Measurements from ENCODE around the gene ATP8B3. TPM values are rescaled to one million over a fixed set of nuclear protein-coding genes. Genes with fewer than 3 reads are reported as not detected.

Gene ATP8B3
- polyA plus RNA-seq, 2 of the 4 experiments (the other 2 are of a cell fraction) = 2.7 to 3.9 TPM

GRCh38 chr19:1768248-1768647 lies 43.8 kb downstream of the ATP8B3 start:
- Histone ChIP-seq H3K4me1 (no peaks in the 10 kb centered on the region), H3K27ac (no peak overlapping the region), H3K4me3 (no peak overlapping the region), H3K9me3 (peaks cover 22% of the 10 kb centered on the region), H3K4me2 (no peak overlapping the region)
- ATAC-seq (peak in 1 of 2 experiments; percentile 34; a peak in 3 of 6 replicates), DNase-seq (ENCODE audit: low read depth in 1 of 2, low spot score in 1 of 2) (no peak), FAIRE-seq (no peak)
- TF ChIP-seq KDM5A (IDR thresholded peaks at IDR 0.05) (no peak), TFCP2L1 (CRISPR knock-in tag; IDR thresholded peaks at IDR 0.05) (no peak), RNF2 (IDR thresholded peaks at IDR 0.05; ENCODE audit: borderline replicate concordance, low read depth) (no peak), HOXB13 (CRISPR knock-in tag; IDR thresholded peaks at IDR 0.05; ENCODE audit: low read depth) (no peak), RCOR1 (IDR thresholded peaks at IDR 0.05; ENCODE audit: low read depth, low read length) (no peak)
- ChIA-PET CTCF (interaction anchor here (0.8 to 5.9 kb wide), 12 partner anchors 10 to 222 kb away, joined by 3 to 66 read pairs (median 4); no protein-coding TSS in a partner anchor), POLR2A (no interaction called here)
- 10% methylated on average over 10 of the region's 13 CpGs for WGBS (ENCODE audit: missing lambda C conversion rate)

GRCh38 chr19:1767464-1767933 lies 44.6 kb downstream of the ATP8B3 start:
- peaks cover 22% of the 10 kb centered on the region for H3K9me3 ChIP-seq
- POLR2A ChIA-PET = no interaction called here
- DNase-seq (ENCODE audit: low read depth in 1 of 2, low spot score in 1 of 2) (peak in 1 of 2 experiments; percentile 71), FAIRE-seq (no peak), ATAC-seq (peak in 1 of 2 experiments; percentile 77; a peak in 3 of 6 replicates)
- TF ChIP-seq CTCF (IDR thresholded peaks at IDR 0.05) (peak; percentile 77), SMC3 (IDR thresholded peaks at IDR 0.05) (peak; percentile 85), RAD21 (conservative IDR thresholded peaks at IDR 0.05 in 1 of 2, IDR thresholded peaks at IDR 0.05 in 1 of 2) (peak; percentile 76 to 81), MAFK (IDR thresholded peaks at IDR 0.05; ENCODE audit: partially characterized antibody) (no peak), HMGXB4 (CRISPR knock-in tag; IDR thresholded peaks at IDR 0.05; ENCODE audit: borderline replicate concordance) (no peak)
- H3K4me2 ChIP-seq = no peak overlapping the region
- CTCF ChIA-PET = interaction anchor here (0.7 to 5.9 kb wide), 22 partner anchors 10 to 221 kb away, joined by 3 to 66 read pairs (median 4); partner anchors contain the start of gene TCF3
- 3% methylated on average over 6 of the region's 21 CpGs for WGBS (ENCODE audit: missing lambda C conversion rate)
- no peaks in the 10 kb centered on the region for H3K4me1 ChIP-seq
- H3K27ac ChIP-seq = no peak overlapping the region
- H3K4me3 ChIP-seq = no peak overlapping the region

- ATAC-seq (peak in 1 of 2 experiments; percentile 28; a peak in 2 of 6 replicates), FAIRE-seq (no peak), DNase-seq (ENCODE audit: low read depth in 1 of 2, low spot score in 1 of 2) (no peak)
Measured at GRCh38 chr19:1766800-1767352, 45.2 kb downstream of the ATP8B3 start.

More at GRCh38 chr19:1766800-1767352, 45.2 kb downstream of the ATP8B3 start:
- POLR2A ChIA-PET = no interaction called here
- Histone ChIP-seq H3K27ac (no peak overlapping the region), H3K4me1 (no peaks in the 10 kb centered on the region), H3K9me3 (peaks cover 22% of the 10 kb centered on the region), H3K4me3 (no peak overlapping the region), H3K4me2 (no peak overlapping the region)
- CTCF ChIA-PET = interaction anchor here (0.6 to 5.9 kb wide), 23 partner anchors 11 to 220 kb away, joined by 3 to 66 read pairs (median 4); partner anchors contain the start of gene TCF3
- 29% methylated on average over 4 of the region's 10 CpGs for WGBS (ENCODE audit: missing lambda C conversion rate)
- no peak for TF ChIP-seq ESRRA (IDR thresholded peaks at IDR 0.05; ENCODE audit: borderline replicate concordance, low read length)
- TF ChIP-seq ZFP36 (IDR thresholded peaks at IDR 0.05; ENCODE audit: borderline replicate concordance, partially characterized antibody) = no peak
- no peak for TF ChIP-seq ZC3H11A (IDR thresholded peaks at IDR 0.05)
- no peak for TF ChIP-seq JUN (IDR thresholded peaks at IDR 0.05)
- TF ChIP-seq MAFK (IDR thresholded peaks at IDR 0.05; ENCODE audit: partially characterized antibody) = no peak
- no peak for TF ChIP-seq FOXS1 (CRISPR knock-in tag; IDR thresholded peaks at IDR 0.05)
